Spleen (tissue), 7 donors: Measurements from ENCODE around the gene KRT222.
A peak's percentile ranks its signal among the peaks of the same experiment; 100 is the strongest.

Experiments
- POLR2AphosphoS5 ChIP-seq, 3 donors: sonication (generic); formaldehyde crosslinking; IDR thresholded peaks; one replicate each; pipeline ENCODE4 v1.5.1; 2017; ENCODE audit warnings: antibody characterized with exemption in 3 of 3
- TF ChIP-seq, protein P1 (sequence below), 11 experiments: fragments of 200-600 bp in 7 of 11; fragments of 450-650 bp in 4 of 11; sonication (generic) in 4 of 11; IDR thresholded peaks in 8 of 11; conservative IDR thresholded peaks in 3 of 11; 1 replicate in 7 of 11; 2 replicates in 4 of 11; pipeline versions ENCODE4 v1.4.0 to v1.8.0; 2016 to 2021; ENCODE audit warnings: antibody characterized with exemption in 11 of 11, inconsistent platforms in 4 of 11, mild to moderate bottlenecking in 1 of 11
- donor health status: DM: no; HTN: no; CAD: no; lungs with moderate emphysema.
- donor health status: DM: no; HTN: no; CAD: no.
- donor health status: DM: no; HTN: no; CAD: no.

DNA sequence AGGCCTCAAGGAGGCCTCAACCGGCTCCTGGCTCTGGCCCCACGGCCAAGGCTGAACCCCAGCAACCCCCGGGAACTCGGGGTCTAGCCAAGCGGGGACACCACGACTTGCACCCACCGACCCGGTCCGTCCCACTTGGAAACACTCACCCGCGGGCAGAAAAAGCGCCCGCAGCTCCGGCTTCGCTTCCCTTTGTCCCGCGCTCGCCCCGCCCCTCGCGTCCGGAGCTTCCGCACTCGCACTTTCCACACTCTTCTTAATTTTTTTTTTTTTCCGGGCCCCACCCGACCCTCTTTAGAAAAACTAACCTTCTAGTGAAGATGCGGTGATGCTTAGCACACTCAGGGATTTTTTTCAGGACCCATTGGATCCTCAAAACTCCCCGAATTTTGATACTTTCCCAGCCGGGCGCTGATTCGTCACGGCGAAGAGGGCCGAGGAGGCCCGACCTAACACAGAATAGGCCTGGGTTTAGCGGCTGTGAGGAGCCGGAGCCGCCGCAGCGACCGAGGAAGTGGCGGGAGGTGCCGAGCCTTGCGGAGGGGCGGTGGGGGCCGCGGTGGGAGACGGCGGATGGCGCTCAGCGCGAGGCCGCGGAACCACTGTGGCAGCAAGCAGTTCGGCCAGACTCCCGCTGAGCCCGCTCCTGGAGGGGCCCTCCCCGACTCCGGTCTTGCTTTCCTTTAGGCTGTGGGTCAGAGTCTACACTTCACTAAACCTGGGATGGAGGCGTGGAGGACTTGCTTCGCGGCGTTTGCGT, 17.2 kb downstream of the KRT222 start, which contains the start of gene SMARCE1:
- TF ChIP-seq, protein P1, sequence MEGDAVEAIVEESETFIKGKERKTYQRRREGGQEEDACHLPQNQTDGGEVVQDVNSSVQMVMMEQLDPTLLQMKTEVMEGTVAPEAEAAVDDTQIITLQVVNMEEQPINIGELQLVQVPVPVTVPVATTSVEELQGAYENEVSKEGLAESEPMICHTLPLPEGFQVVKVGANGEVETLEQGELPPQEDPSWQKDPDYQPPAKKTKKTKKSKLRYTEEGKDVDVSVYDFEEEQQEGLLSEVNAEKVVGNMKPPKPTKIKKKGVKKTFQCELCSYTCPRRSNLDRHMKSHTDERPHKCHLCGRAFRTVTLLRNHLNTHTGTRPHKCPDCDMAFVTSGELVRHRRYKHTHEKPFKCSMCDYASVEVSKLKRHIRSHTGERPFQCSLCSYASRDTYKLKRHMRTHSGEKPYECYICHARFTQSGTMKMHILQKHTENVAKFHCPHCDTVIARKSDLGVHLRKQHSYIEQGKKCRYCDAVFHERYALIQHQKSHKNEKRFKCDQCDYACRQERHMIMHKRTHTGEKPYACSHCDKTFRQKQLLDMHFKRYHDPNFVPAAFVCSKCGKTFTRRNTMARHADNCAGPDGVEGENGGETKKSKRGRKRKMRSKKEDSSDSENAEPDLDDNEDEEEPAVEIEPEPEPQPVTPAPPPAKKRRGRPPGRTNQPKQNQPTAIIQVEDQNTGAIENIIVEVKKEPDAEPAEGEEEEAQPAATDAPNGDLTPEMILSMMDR (IDR thresholded peaks at IDR 0.05 in 8 of 11, conservative IDR thresholded peaks at IDR 0.05 in 3 of 11) = no peak
- peak; percentile 67 to 86 (median 84) for TF ChIP-seq POLR2AphosphoS5 (IDR thresholded peaks at IDR 0.05)
